ENCODE measurements around the gene RHOXF2B.
"Not testable (repeated sequence)": the region's sequence is repeated elsewhere in the genome, so short reads cannot be mapped to it uniquely, and the experiment has no call there.

Gene RHOXF2B

GRCh38 chrX:120090208-120090607 is 12.7 kb upstream of the RHOXF2B start:
- H3K4me3 Mint-ChIP-seq, result no peak overlapping the region
- H3K36me3 Mint-ChIP-seq (ENCODE audit: low read depth), result no peaks in the 10 kb centered on the region
- H3K9me3 Mint-ChIP-seq, result peaks cover 11% of the 10 kb centered on the region
- peaks cover 9% of the 10 kb centered on the region for H3K4me1 Mint-ChIP-seq
- H3K27ac Mint-ChIP-seq, result no peak overlapping the region
- H3K27me3 Mint-ChIP-seq (ENCODE audit: low read depth), result peaks cover 6% of the 10 kb centered on the region
- no peak for TF ChIP-seq CTCF (IDR thresholded peaks at IDR 0.05; ENCODE audit: unreplicated experiment in 3 of 3)

GRCh38 chrX:120087289-120088017 is 10.0 kb upstream of the RHOXF2B start:
- H3K4me1 Mint-ChIP-seq, result peaks cover 9% of the 10 kb centered on the region
- peak overlapping the region in 1 of 3 experiments; percentile 3 for H3K27ac Mint-ChIP-seq
- no peaks in the 10 kb centered on the region for H3K36me3 Mint-ChIP-seq (ENCODE audit: low read depth)
- no peak for TF ChIP-seq CTCF (IDR thresholded peaks at IDR 0.05; ENCODE audit: unreplicated experiment in 3 of 3)
- no peak overlapping the region for H3K4me3 Mint-ChIP-seq
- H3K9me3 Mint-ChIP-seq, result peaks cover 6% of the 10 kb centered on the region
- peaks cover 6% of the 10 kb centered on the region for H3K27me3 Mint-ChIP-seq (ENCODE audit: low read depth)

GRCh38 chrX:120085553-120086185 is 8.2 kb upstream of the RHOXF2B start:
- H3K27me3 Mint-ChIP-seq (ENCODE audit: low read depth); H3K4me1 Mint-ChIP-seq: not testable (repeated sequence)

GRCh38 chrX:120066169-120066568 is 11.3 kb downstream of the RHOXF2B start:
- H3K27me3 Mint-ChIP-seq (ENCODE audit: low read depth); H3K9me3 Mint-ChIP-seq; H3K4me3 Mint-ChIP-seq; H3K27ac Mint-ChIP-seq; H3K36me3 Mint-ChIP-seq (ENCODE audit: low read depth); H3K4me1 Mint-ChIP-seq: not testable (repeated sequence)

More at GRCh38 chrX:120085553-120086185, 8.2 kb upstream of the RHOXF2B start:
- H3K9me3 Mint-ChIP-seq; H3K27ac Mint-ChIP-seq; H3K36me3 Mint-ChIP-seq (ENCODE audit: low read depth); H3K4me3 Mint-ChIP-seq: not testable (repeated sequence)

GRCh38 chrX:120042712-120043111 is 34.8 kb downstream of the RHOXF2B start:
- not testable (repeated sequence) for H3K27ac Mint-ChIP-seq; H3K4me1 Mint-ChIP-seq; H3K27me3 Mint-ChIP-seq (ENCODE audit: low read depth); H3K4me3 Mint-ChIP-seq; H3K36me3 Mint-ChIP-seq (ENCODE audit: low read depth); H3K9me3 Mint-ChIP-seq

- not testable (repeated sequence) for H3K4me1 Mint-ChIP-seq; H3K27ac Mint-ChIP-seq; H3K9me3 Mint-ChIP-seq; H3K36me3 Mint-ChIP-seq (ENCODE audit: low read depth); H3K27me3 Mint-ChIP-seq (ENCODE audit: low read depth); H3K4me3 Mint-ChIP-seq
Measured at GRCh38 chrX:120042247-120042646, 35.2 kb downstream of the RHOXF2B start.

- H3K27ac Mint-ChIP-seq; H3K9me3 Mint-ChIP-seq; H3K36me3 Mint-ChIP-seq (ENCODE audit: low read depth); H3K27me3 Mint-ChIP-seq (ENCODE audit: low read depth); H3K4me3 Mint-ChIP-seq; H3K4me1 Mint-ChIP-seq: not testable (repeated sequence)
Measured at GRCh38 chrX:120040176-120040575, 37.3 kb downstream of the RHOXF2B start.

- H3K4me3 Mint-ChIP-seq; H3K4me1 Mint-ChIP-seq; H3K9me3 Mint-ChIP-seq; H3K36me3 Mint-ChIP-seq (ENCODE audit: low read depth); H3K27me3 Mint-ChIP-seq (ENCODE audit: low read depth); H3K27ac Mint-ChIP-seq: not testable (repeated sequence)
Measured at GRCh38 chrX:120039087-120039733, 38.3 kb downstream of the RHOXF2B start.

- H3K27me3 Mint-ChIP-seq (ENCODE audit: low read depth), result no peaks in the 10 kb centered on the region
- H3K27ac Mint-ChIP-seq, result no peak overlapping the region
- no peaks in the 10 kb centered on the region for H3K4me1 Mint-ChIP-seq
- no peak overlapping the region for H3K4me3 Mint-ChIP-seq
- no peaks in the 10 kb centered on the region for H3K9me3 Mint-ChIP-seq
- H3K36me3 Mint-ChIP-seq (ENCODE audit: low read depth), result no peaks in the 10 kb centered on the region
- TF ChIP-seq CTCF (IDR thresholded peaks at IDR 0.05; ENCODE audit: unreplicated experiment in 3 of 3), result no peak
Measured at GRCh38 chrX:120036704-120037103, 40.8 kb downstream of the RHOXF2B start.

- H3K27ac Mint-ChIP-seq; H3K9me3 Mint-ChIP-seq; H3K36me3 Mint-ChIP-seq (ENCODE audit: low read depth); H3K4me3 Mint-ChIP-seq; H3K27me3 Mint-ChIP-seq (ENCODE audit: low read depth); H3K4me1 Mint-ChIP-seq: not testable (repeated sequence)
Measured at GRCh38 chrX:120035522-120036309, 41.8 kb downstream of the RHOXF2B start.
